GM19043 (cell line): ENCODE results near the gene CDYL.

Source experiments
- ATAC-seq: cut with Tn5 transposase; IDR thresholded peaks from one replicate; pipeline ENCODE4 v1.9.1; 2021; ENCODE audit warnings: low read depth; ENCODE audit not compliant: unreplicated experiment

Gene CDYL

DNA sequence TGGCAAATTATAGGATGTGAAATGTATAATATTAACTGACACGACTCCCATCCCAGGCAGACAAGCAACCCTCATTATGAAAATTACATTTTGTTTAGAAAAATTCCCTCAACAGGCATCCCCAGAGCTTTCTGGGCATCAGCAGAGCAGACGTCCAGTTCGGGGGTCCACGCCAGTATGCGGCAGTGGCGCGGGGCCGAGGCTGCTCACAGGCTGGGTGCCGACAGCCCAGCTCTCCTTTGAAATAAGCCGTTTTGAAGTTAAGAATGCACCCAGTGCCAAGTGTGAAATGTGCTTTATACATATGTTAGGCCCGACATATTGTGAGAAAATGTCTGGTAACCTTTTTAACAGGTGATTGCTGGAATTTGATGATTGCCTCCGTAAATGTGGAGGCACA is 177.2 kb downstream of the CDYL start:
- ATAC-seq = no peak

DNA sequence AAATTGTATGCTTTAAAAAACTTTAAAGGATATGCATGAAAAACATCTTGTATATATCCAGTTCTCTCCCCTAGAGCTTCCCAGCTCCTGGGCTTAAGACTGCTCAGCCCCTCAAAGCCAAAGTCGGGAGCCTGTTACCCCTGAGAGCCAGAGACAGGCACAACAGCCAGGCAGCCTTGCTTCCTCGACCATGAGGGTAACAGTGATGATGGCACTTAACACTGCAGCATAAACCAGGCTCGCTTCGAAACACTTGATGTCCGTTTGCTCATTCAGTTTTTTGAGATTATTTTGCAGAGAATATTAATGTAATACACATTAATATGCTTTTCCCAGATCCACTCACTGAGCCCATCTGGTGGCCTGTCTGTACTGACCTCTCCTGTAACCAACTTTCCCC is 180.4 kb downstream of the CDYL start:
- ATAC-seq = no peak

DNA sequence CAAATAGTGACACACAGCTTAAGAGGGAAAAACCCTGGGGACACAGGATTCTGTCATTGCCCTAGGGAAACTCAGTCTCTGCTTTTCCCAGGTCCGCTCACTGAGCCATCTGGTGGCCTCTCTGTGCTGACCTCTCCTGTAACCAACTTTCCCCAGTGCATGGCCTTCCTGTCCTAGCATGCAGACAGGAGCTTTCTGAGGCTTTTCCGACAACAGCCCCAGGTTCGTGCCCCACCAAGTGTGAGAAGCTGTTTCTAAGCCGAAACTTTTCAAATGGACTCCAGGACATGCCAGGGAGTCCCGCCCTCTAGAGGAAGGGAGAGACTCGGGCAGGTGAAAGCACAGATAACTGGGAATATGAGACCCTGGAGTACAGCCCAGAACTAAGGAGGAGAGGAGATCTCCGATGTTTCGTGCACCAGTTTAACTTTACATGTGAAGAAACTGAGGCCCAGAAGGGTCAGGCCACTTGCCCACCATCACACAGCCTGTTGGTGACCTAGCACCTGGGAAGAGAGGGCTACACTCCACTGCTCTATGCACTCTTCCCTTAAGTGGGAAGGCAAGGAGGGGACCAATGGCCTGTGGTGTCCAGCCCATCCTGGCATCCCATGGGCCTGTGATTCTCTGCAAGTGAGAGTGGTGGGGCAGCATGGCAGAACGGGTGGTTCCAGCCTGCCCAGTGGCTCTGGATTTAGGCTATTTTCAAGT is 181.5 kb downstream of the CDYL start:
- ATAC-seq = no peak

DNA sequence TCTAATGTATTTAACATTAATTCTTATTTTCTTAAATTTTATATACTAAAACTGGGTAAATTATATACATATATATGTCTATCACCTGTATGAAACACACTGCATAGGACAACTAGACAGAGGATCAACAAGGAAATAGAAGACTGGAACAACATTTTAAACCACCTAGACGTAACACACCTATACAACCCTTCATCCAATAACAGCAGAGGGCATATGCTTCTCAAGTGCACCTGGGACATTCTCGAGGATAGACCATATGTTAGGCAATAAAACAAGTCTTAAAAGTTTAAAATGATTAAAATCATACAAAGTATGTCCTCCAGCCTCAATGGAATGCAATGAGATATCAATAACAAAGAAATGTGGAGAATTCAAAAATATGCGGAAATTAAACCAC is 182.4 kb downstream of the CDYL start:
- ATAC-seq = no peak

DNA sequence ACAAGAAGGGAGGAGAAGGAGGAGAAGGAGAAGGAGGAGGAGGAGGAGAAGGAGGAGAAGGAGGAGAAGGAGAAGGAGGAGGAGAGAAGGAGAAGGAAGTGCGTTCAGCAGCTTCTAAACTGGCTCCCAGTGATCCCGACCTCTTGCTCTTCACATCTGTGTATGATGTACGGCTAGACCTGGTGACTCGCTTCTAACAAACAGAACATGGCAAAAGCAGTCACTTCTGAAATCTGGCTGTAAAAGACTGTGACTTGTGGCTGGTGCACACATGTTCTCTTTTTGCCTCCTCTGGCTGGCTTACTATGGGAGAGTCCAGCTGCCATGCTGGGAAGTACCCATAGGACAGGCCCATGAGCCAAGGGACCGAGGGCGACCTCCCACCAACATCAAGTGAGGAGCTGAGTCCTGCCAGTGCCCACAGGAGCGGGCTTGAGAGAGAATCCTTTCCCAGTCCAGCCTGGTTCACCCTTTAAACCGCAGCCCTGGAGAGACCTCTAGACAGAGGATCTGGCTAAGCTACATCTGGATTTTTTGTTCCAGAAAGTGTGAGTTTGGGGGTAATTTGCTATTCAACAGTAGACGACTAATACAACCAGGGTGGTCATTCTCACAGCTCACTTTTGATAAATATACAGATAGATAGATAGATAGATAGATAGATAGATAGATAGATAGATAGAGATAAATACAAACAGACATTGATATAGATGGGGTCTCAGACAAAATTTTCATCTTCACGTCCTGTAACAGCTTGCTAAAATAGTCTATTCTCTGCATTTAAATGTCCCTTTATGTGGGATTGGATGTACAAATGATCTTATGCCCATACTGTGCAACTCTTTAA is 185.3 kb downstream of the CDYL start:
- ATAC-seq = no peak

DNA sequence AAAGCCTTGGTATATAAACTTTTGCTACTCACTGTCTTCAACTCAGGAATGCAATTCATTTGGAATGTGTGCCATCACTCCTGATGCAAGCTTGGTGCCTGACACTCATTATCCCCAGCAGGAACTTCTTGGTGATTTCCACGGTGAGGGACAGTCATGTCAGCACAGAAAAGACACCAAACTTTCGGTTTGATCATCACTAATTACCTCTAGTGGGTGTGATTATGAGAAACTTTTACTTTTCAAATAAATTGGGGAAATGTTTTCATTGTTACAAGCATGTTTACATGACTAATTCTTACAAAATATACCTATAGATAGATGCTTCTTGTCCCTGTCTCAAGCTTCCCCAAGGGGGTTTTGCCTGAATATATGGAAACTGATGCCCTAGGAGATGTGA is 186.7 kb downstream of the CDYL start:
- ATAC-seq = no peak

DNA sequence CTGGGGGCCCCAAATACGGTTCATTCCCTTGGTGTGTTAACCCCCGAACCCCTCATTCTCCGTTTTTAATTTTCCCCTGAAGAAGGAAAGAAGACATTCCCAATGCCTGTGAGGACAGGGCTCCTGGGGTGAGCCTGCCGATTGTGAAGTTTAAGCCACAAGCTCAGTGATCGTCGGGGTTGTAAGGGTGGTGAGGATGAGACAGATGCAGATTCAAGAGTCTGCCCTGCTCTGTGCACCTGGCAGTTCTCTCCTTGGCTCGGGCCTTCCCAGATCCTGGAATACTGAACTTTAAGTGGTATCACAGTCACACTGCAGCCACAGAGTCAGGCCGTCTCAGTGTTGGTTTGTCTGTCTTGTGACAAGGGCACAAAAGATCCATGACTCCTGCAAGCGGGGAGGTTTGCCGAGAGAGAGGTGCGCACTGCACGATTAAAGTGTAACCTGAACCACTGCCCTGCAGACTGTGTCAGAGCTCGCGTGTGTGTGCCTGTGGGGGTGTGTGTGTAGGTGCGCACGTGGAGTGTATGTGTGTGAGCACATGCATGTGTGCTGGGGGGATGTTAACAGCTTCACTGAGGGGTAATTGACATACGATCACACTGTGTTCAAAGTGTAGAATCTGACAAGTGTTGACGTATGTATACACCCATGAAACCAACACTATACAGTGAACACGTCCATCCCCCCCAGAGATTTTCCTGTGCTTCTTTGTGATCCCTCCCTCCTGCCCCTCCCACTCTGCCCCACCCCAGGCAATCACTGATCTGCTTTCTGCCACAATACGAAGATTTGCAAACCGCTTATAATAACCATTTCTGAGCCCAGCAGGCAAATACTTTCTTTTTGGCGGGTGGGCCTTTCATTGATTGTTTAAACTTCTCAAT is 188.7 kb downstream of the CDYL start:
- ATAC-seq = no peak

DNA sequence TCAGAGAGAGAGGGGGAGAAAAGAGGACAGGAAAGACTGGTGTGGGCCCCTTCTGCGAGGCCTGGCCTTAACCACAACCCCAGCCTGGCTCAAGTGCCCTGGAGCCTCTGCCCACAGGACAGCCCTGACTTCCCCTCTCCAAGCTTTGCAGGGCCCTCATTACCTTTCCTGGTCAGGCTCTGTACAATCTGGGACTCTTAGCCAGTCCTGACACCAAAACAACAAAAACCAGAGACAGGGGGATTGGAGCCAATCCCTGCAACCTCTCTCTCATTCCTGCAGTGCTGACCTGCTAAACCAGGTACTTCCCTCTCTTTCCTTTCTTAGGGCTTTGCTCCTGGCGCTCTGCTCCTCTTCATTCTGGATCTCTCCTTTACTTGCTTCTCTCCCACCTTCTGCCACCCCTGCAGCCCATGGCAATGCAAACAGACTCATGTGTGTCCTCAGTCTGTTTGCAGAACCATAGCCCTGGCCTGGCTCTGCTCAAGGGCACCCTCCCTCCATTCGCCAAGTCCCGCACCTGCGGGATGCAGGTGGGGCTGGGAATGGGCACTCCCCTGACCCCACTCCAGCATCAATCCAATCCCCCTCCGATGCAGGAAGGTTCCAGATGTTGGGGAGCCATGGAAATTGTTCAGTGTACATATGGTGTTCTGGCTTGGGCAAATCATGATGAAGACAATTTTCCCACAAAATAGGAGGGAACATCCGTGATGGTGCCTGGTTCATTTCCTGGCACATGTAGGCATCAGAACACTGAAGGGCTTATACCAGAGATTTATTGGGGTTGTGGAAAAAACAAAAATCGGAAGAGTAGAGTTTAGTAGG is 189.6 kb downstream of the CDYL start:
- no peak for ATAC-seq

DNA sequence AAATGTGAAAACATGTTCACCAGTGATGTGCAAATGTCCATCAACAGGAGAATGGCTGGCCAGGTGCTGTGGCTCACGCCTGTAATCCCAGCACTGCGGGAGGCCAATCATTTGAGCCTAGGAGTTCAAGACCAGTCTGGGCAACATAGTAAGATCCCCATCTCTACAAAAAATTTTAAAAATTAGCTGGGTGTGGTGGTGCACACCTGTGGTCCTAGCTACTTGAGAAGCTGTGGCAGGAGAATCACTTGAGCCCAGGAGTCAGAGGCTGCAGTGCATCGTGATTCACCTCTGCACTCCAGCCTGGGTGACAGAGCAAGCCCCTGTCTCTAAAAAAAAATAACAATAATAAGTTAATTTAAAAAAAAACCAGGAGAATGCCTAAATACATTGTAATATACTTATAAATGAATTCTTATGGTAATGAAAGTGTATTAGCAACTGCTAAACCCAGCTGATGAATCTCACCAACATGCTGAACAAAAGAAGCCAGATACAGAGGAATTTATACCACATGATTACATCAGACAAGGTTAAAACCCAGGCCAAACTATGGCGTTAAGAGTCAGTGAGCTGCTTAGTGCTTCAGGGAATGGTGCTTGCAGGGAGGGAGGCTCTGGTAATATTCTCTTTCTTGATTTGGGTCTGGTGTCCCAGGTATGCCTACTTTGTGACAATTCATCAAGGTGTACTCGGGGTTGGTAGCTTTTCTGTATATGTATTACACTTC is 191.3 kb downstream of the CDYL start:
- ATAC-seq = no peak

DNA sequence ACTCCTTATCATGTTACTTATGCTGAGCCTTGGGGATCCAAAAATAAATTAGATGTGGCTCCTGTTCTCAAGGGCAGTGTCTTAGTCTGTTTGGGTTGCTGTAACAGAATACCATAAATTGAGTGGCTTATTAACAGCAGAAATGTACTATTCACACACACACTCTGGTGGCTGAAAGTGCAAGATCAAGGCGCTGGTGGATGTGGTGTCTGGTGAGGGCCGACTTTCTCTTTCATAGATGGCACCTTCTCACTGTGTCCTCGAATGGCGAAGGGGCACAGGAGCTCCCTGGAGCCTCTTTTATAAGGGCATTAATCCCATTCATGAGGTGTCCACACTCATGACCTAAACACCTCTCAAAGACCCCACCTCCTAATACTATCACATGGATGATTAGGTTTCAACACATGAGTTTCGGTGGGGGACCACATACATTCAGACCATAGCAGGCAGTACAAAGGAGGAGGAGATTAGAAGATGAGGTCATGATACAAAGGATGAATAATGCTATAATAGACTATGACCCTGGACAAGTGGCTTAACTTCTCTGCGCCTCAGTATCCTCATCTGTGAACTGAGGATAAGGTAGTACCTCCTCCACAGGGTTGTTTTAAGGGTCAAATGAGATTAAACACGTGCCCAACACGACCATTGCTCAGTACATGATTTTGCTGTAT is 193.5 kb downstream of the CDYL start:
- no peak for ATAC-seq

DNA sequence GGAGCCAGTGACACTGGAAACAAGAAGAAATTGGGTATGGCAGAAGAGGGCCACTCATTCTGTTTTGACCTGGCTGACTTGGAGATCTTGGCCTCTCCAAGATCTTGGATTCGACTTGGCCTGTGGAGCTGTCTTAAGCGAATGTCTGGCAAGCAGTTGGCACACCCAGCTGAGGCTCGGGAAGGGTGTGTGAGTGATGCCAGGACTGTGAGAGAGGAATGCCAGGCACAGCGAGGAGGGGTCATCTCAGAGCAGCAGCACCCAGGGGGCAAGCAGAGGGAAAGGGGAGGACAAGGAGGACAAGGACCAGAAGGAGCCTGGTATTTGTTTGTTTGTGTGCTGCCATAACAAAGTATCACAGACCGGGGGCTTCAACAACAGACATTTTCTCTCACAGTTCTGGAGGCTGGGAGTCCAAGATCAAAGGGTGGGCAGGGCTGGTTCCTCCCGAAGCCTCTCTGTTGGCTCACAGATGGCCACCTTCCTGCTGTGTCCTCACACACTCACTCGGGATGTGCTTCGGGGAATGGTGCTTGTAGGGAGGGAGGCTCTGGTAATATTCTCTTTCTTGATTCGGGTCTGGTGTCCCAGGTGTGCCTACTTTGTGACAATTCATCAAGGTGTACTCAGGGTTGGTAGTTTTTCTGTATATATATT is 194.7 kb downstream of the CDYL start:
- ATAC-seq = no peak

DNA sequence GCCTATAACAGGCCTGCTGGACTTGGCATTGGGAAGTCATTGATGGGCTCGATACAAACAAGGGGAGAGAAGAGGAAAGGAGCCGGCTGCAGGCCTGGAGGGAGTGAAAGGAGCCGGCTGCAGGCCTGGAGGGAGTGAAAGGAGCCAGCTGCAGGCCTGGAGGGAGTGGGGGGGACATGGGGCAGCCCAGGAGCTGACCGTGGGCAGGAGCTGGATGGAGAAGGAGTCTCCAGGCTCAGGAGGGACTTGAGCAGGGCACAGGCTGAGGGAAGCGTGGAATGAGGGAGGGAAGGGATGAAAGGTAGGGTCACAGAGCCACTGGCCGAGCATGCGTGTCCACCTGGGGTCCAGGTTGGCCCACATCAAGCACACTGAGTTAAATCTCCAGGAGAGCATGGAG is 195.6 kb downstream of the CDYL start:
- ATAC-seq = no peak

DNA sequence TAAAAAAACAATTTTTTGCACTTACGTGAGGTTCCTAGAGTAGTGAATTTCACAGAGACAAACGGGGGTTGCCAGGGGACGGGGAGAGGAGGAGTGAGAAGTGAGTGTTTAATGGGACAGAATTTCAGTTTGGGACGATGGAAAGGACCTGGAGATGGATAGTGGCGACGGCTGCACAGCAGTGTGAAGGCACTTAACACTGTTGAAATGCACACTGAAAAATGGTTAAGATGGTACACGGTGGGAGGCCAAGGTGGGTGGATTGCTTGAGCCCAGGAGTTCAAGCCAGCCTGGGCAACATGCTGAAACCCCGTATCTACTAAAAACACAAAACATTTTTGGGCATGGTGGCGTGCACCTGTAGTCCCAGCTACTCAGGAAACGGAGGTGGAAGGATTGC is 196.2 kb downstream of the CDYL start:
- ATAC-seq = no peak

DNA sequence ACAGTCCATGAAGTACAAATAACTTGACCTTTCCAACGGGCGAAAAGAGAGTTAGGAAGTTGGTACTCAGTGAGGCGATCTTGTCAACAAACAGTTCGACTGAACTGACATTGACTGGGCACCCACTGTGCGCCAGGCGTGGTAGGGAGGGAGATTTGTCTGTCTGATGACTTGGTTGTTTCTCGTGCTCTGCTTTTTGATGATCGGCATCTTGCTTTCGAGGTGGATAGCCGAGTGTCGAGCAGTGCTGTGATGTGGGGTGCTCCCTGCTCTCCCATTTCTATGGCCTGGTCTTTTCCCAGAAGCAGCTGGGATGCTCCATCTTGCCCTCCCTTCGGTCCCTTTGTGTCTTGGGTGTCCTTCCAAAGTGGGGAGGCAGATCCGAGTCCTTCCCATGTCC is 197.2 kb downstream of the CDYL start:
- ATAC-seq = no peak

DNA sequence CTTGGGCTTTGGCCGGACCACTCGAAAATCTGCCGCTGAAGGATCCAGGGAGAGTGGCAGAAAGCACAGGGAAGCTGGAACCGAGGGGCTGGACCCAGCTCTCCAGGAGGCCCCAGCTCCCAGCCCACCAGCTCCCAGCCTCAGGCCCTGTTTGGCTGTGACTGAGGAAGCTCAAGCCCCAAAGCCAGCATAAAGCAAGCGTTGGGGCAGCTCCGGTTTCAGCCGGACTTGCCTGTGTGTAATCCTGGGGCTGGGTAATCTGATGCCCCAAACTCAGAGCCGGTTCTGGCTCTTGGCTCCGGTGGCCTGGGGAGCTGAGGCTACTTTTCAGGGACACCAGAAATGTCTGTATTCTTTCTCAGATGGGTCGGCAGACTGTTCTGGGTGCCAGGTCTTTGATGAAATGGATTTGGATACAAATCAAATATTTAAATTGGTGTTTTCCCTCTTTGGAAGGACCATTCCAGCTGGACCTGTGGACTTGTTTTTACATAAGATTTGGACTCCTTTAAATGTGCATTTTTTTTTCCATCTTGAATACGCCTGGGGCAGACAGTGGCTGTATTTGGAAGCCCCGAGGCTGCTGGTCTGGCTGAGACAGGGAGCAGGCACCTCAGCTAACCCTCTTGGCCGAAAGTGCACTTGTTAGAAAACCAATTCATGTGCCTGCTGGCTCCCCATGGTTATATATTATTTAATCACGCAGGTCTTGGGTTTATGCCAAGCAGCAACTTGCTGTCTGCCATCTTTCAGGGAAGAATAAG is 198.0 kb downstream of the CDYL start:
- ATAC-seq = no peak

DNA sequence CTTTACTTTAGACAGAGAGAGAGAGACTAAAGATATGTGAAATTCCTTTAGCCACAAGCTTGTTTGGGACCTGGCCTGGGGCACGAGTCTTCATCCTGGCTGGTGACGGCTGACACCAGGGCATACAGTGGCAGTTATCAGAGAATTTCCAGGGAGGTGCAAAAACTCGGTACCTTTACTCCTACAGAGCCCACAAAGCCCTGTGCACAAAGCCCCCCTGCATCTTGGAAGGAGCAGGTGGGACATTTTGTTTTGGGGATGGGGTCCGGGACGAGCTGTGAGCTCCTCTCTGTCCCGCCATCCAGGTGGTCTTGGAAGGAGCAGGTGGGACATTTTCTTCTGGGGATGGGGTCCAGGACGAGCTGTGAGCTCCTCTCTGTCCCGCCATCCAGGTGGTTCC is 198.8 kb downstream of the CDYL start:
- ATAC-seq = no peak

DNA sequence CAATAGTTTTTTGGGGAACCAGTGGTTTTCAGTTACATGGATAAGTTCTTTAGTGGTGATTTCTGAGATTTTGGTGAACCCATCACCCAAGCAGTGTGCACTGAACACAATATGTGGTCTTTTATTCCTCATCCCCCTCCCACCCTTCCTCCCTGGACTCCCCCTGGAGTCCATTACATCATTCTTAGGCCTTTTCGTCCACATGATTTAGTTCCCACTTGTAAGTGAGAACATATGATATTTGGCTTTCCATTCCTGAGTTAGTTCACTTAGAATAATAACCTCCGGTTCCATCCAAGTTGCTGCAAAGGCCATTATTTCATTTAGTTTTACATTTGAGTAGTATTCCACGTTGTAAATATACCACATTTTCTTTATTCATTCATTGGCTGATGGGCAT is 199.3 kb downstream of the CDYL start:
- no peak for ATAC-seq

DNA sequence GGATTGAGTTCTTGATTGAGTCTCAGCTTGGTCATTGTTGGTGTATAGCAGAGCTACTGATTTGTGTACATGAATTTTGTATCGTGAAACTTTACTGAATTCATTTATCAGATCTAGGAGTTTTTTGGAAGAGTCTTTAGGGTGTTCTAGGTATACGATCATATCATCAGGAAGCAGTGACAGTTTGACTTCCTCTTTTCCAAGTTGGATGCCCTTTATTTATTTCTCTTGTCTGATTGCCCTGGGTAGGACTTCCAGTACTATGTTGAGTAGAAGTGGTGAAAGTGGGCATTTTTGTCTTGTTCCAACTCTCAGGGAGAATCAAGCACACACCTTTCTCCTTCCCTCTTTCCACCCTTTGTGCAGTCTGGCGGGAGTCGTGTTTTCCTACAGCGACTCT is 201.3 kb downstream of the CDYL start:
- no peak for ATAC-seq
